ENCODE results near the gene PITPNM3. TPM values are rescaled to one million over a fixed set of nuclear protein-coding genes. Genes with fewer than 3 reads are reported as not detected.
A peak's percentile ranks its signal among the peaks of the same experiment; 100 is the strongest.

PITPNM3 gene
- total RNA-seq, 1 donor from 2014 or later = 2.2 TPM

DNA sequence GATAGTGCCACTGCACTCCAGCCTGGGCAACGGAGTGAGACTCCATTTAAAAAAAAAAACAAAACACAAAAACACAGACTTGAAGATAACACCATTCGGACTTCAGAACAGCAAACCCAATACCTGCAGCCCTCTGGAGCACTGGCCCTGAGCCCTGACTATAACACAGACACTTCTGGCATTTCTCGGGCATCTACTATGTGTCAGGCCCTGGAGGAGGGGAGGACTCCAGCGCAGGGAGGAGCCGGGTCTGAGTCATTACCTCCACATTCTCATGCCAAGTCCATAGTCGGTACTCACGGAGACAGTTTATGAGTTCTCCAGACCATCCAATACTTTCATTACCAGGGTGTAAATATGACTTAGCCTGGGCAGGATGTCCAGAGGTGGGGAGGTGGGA lies 48.8 kb downstream of the PITPNM3 start:
- TF ChIP-seq, protein P1, sequence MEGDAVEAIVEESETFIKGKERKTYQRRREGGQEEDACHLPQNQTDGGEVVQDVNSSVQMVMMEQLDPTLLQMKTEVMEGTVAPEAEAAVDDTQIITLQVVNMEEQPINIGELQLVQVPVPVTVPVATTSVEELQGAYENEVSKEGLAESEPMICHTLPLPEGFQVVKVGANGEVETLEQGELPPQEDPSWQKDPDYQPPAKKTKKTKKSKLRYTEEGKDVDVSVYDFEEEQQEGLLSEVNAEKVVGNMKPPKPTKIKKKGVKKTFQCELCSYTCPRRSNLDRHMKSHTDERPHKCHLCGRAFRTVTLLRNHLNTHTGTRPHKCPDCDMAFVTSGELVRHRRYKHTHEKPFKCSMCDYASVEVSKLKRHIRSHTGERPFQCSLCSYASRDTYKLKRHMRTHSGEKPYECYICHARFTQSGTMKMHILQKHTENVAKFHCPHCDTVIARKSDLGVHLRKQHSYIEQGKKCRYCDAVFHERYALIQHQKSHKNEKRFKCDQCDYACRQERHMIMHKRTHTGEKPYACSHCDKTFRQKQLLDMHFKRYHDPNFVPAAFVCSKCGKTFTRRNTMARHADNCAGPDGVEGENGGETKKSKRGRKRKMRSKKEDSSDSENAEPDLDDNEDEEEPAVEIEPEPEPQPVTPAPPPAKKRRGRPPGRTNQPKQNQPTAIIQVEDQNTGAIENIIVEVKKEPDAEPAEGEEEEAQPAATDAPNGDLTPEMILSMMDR (IDR thresholded peaks at IDR 0.05; ENCODE audit: insufficient read depth, low read length, poor library complexity, severe bottlenecking) = no peak
- Histone ChIP-seq H3K4me3 (ENCODE audit: low read depth, low read length) (no peak overlapping the region), H3K27me3 (ENCODE audit: control insufficient read depth, insufficient read depth, low read length) (no peaks in the 10 kb centered on the region), H3K36me3 (ENCODE audit: control insufficient read depth, insufficient read depth, low read length) (no peaks in the 10 kb centered on the region)
- DNase-seq (ENCODE audit: low read depth) = no peak

DNA sequence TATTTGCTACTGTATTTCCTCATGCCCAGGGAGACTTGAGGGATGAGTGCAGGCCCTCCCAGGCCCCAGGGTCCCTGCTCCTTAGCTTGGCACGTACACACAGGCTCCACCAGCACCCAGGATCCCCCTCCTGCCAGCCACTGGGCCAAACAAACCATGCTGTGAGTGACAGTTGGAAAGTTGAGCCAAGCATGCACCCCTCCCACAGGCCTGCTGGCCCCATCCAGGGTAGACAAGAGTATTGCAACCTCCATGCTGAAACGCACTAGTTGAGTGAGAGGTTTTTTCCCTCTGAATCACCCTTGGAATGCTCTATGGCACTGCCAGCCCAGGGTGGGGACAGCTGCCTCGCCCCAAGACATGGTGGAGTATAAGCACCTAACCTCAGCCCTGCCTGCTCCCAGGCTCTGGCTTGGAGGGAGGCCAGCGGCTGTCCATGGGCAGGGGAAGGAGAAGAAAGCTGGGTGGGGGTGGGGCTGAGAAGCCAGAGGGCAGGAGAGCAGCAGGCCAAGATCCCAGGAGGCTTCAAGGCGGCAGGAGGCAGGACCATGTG lies 49.6 kb downstream of the PITPNM3 start:
- Histone ChIP-seq H3K4me3 (ENCODE audit: low read depth, low read length) (no peak overlapping the region), H3K27me3 (ENCODE audit: control insufficient read depth, insufficient read depth, low read length) (no peaks in the 10 kb centered on the region), H3K36me3 (ENCODE audit: control insufficient read depth, insufficient read depth, low read length) (no peaks in the 10 kb centered on the region)
- peak; percentile 35 for DNase-seq (ENCODE audit: low read depth)
- TF ChIP-seq, protein P1 (IDR thresholded peaks at IDR 0.05; ENCODE audit: insufficient read depth, low read length, poor library complexity, severe bottlenecking) = no peak

DNA sequence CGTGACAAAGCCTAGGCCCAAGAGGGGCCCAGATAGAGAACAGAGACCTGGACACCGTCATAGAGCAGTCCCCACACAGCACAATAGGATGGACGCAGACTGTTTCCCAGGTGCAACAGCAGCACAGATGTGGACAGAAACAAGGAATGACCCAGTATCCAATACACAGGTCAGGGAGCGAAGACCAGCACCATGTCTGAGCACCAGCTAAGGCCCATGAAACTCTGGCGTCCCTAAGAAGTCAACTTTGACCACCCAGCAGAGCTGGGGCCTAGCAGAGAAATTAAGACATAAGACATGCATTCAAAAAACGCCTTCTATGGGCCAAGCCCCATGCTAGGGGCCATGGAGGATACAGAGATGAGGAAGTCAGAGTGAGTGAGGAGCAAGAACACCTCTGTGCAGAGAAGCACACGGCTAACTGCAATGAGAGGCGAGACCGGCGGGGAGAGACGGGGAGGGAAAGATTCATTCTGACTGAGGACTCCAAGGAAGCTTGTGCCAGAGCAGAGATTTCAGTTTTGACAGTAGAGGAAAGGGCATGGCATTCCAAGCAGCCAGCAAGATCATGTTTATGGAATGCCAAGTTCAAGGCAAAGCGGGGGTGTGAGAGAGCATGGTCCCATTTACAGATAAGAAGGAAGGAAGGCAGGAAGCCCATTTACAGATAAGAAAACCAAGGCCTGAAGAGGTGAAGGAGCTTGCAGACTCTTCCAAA lies 50.8 kb downstream of the PITPNM3 start:
- no peaks in the 10 kb centered on the region for H3K36me3 ChIP-seq (ENCODE audit: control insufficient read depth, insufficient read depth, low read length)
- TF ChIP-seq, protein P1 (IDR thresholded peaks at IDR 0.05; ENCODE audit: insufficient read depth, low read length, poor library complexity, severe bottlenecking) = no peak
- H3K4me3 ChIP-seq (ENCODE audit: low read depth, low read length) = no peak overlapping the region
- no peaks in the 10 kb centered on the region for H3K27me3 ChIP-seq (ENCODE audit: control insufficient read depth, insufficient read depth, low read length)
- no peak for DNase-seq (ENCODE audit: low read depth)

DNA sequence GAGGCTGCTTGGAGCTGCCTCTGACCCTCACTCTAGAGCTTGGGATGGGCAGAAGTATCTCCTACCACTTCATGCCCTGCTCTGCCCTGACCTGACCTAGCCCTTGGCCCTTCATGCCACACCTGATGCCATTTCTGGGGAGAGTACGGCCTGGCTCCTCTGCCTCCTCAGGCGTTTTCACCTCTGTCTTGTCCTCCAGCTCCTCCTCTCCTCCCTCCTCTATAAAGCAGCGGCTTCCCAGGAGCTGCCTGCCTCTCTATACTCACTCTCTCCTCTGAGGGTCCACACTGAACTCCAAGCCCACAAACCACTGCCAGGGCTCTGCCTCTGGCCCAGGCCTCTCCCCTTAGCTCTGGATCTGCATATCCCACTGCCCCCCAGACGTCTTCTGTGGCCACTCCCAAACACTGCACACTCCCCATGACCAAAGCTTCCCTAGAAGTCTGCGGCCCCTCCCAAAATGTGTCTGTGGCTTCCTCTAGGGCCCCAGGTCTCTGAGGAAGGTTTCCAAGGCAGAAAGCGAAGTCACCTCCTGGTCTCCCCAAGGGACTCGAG lies 52.6 kb downstream of the PITPNM3 start:
- Histone ChIP-seq H3K4me3 (ENCODE audit: low read depth, low read length) (no peak overlapping the region), H3K27me3 (ENCODE audit: control insufficient read depth, insufficient read depth, low read length) (peaks cover 2% of the 10 kb centered on the region), H3K36me3 (ENCODE audit: control insufficient read depth, insufficient read depth, low read length) (no peaks in the 10 kb centered on the region)
- TF ChIP-seq, protein P1 (IDR thresholded peaks at IDR 0.05; ENCODE audit: insufficient read depth, low read length, poor library complexity, severe bottlenecking) = no peak
- no peak for DNase-seq (ENCODE audit: low read depth)

DNA sequence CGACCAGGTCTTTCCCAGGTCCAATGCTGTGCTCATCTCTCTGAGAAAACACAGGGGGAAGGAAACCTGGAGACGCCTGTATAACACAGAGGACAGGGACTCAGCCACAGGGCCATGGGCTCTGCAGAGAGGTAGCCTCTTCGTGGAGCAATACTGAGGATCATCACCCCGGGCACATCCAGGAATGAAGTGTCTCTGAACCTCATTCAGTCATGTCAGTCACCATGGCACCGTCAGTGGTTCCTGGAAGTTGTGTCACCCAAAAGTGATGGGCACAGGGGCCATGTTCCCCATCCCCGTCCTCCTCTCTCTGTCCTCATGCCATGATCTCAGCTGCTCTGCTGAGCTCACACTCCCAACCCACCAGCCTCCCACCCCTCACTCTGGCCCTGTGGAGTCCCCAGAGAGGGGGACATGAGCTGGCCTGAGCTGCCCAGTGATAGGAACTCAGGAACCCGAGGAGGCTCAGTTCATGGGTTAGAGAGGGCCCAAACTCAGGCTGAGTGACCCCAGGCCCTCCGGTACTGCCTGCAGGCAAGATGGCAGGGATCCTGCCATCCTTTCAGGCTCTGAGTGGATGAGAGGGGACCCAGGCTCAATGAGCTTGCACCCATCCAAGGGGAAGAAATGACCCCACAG lies 53.4 kb downstream of the PITPNM3 start:
- H3K36me3 ChIP-seq (ENCODE audit: control insufficient read depth, insufficient read depth, low read length) = no peaks in the 10 kb centered on the region
- TF ChIP-seq, protein P1 (IDR thresholded peaks at IDR 0.05; ENCODE audit: insufficient read depth, low read length, poor library complexity, severe bottlenecking) = no peak
- no peak for DNase-seq (ENCODE audit: low read depth)
- H3K27me3 ChIP-seq (ENCODE audit: control insufficient read depth, insufficient read depth, low read length) = peaks cover 2% of the 10 kb centered on the region
- H3K4me3 ChIP-seq (ENCODE audit: low read depth, low read length) = no peak overlapping the region
